ENCODE measurements around the gene NIPA2.

Gene NIPA2

GRCh38 chr15:22877607-22878006 lies 39.1 kb downstream of the NIPA2 start:
- no peak for DNase-seq (ENCODE audit: low spot score)

- DNase-seq (ENCODE audit: low spot score) = no peak
Measured at GRCh38 chr15:22878103-22878502, 39.6 kb downstream of the NIPA2 start.

- no peak for DNase-seq (ENCODE audit: low spot score)
Measured at GRCh38 chr15:22880068-22880980, 41.9 kb downstream of the NIPA2 start.

DNA sequence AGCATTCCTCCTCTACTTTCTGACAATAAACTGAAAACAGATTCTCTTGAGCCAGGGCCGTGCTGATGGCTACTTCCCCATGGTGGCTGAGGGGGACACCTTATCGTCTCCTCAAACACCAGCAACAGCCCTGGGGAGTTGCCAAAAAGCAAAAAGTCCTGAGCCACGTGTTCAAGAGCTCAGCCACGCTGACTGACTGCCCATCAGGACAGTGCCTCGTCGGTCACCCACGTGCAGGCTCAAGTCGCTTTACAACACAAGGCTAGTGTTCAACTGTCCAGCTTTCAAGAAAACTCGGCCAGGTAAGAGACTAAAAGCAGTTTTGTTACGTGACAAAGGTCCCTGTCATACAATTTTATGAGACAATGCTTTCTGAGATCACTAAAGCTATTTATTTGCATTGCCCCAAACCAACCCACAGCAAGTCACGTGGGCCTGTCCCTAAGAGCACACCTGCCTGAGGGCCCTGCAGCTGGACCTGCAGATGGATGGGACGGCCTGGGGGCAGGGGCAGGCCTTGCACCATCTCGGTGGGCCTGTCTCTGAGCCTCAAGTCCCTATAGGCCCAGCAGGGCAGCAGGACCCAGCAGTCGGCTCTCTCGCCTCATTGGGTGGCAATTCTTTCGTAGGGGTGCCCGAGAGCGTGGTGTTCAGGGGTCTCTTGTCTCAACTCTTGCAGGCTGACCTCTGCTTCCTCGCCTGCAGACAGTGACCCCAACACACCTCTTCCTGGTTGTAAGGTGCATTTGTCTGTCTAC lies 42.7 kb downstream of the NIPA2 start:
- DNase-seq (ENCODE audit: low spot score) = no peak

DNA sequence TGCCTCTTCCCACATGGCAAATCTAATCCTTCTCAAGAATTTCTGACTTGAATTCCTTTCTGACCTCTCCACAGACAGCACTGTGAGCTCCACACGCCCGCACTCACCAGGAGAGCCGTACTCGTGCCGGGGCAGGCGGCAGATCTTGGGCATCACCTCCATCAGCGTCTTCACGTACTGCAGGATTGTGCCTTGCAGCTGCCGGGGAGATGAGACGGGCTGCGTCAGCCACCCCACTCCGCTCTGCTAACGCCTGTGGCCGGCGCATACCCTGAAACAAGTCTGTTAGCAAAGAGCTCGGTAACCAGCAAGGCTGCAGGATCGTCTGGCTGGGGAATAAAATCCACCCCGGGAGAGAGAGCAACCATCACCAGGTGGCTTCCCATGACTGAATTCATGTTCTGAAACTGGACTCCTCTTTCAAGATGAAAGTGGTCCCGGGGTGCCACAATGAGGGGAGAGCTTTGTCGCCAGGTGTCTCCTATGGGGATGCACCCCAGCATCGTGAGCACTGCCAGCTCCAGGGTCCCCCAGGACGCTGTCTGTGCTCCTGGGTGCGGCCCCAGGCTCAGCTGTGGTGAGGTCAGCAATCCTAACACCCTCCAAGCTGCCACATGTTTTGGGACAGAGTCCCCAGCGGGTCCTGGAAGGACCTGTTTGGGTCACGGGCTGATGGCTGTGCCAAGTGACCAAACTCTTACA lies 43.4 kb downstream of the NIPA2 start:
- no peak for DNase-seq (ENCODE audit: low spot score)

GRCh38 chr15:22883196-22883595 lies 44.7 kb downstream of the NIPA2 start:
- DNase-seq (ENCODE audit: low spot score) = no peak

- no peak for DNase-seq (ENCODE audit: low spot score)
Measured at GRCh38 chr15:22884344-22884743, 45.9 kb downstream of the NIPA2 start.

- no peak for DNase-seq (ENCODE audit: low spot score)
Measured at GRCh38 chr15:22885120-22885519, 46.7 kb downstream of the NIPA2 start.

GRCh38 chr15:22887157-22887951 lies 48.9 kb downstream of the NIPA2 start:
- peak; percentile 80 for DNase-seq (ENCODE audit: low spot score)

DNA sequence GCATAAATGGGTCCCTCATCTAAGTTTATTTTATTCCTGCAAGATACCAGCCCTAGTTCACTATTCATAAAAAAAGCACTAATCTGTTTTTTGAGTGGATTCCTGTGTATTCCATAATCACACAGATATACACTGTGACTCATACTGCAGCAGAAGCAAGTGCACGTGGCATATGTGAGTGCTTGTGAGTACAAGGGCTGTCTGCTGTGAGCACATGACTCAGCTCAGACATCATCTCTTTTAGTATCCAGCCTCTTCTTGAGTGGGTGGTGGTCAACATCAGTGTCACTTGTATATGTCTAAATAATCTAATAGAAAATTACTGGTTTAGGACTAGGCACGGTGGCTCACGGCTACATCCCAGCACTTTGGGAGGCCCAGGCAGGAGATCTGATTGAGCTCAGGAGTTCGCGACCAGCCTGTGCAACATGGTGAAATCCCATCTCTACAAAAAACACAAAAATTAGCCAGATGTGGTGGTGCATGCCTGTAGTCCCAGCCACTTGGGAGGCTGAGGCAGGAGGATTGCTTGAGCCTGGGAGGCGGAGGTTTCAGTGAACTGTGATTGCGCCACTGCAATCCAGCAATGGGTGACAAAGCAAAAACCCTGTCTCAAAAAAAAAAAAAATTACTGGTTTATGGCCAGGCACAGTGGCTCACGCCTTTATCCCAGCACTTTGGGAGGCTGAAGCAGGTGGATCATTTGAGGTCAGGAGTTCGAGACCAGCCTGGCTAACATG lies 49.8 kb downstream of the NIPA2 start:
- peak; percentile 95 for DNase-seq (ENCODE audit: low spot score)

- DNase-seq (ENCODE audit: low spot score) = no peak
Measured at GRCh38 chr15:22889146-22889818, 50.8 kb downstream of the NIPA2 start.

DNA sequence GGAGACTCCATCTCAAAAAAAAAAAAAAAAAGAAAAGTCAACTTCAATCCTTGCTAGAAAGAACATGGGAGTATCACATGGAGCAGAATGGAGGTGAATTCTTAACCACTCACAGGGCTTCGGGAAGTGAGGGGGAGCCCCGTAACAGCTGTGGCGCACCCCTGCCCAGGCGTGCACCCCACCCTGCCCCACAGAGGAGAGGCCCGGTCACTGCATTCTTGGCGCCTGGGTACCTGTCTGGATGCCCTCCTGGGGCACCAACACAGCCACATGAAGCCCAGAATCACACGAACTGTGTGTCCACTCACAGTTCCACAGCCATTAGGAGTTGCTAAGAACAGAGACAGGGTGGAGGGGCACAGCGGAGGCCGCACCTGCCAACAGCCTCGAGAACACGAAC lies 51.8 kb downstream of the NIPA2 start:
- DNase-seq (ENCODE audit: low spot score) = no peak

DNA sequence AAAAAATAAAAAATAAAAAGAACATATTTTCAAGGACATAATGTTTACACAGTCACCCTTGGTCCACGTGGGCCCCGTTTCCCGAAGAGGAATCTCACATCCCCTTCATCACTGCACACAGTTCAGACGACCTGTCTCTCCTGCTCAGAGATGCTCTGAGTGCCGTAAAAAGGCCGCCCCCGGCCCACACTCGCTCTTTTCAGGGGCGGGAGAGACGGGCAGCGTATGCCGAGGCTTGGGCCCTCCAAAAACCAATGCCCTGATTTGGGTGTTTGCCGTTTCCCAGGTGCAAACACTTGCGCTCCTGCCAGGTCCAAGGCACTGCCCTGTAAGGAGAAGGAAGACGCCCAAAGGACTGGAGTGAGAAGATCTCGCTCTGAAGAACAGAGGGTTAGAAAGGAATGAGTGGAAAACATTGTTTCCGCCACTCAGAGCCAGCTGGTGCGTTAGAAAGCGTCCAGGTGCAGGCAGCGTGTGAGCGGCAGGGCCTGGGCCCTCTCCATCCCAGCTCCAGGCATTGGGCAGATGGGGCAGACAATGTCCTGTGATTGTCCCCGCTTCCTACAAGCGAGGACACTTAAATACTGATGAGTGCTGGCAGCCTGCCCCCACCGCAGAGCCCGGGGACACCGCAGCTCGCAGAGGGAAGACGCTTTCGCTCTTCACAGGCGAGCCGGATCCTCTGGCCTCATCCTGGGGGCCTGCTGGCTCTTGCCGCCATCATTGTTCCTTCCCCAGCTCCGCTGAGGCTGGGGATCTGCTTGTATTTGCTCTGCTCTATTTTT lies 53.2 kb downstream of the NIPA2 start:
- no peak for DNase-seq (ENCODE audit: low spot score)

DNA sequence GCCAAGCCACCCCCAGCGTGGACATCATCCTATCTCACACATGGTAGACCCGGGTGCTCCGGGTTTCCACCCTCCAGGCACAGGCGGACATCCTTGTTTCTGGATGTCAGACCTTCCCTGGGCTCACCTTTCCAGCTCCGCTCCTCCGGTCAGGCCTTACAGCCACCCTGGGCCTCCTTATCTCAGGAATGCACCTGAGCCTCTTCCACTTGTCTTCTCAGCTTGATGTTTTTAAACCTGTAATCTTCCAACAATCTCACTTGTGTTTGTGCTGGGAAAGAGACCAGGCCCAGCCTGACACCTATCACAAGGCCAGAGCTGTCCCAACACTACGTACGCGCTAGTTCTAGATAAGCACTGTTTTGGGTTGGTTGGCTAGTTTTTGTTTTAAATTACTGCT lies 53.9 kb downstream of the NIPA2 start:
- DNase-seq (ENCODE audit: low spot score) = no peak

DNA sequence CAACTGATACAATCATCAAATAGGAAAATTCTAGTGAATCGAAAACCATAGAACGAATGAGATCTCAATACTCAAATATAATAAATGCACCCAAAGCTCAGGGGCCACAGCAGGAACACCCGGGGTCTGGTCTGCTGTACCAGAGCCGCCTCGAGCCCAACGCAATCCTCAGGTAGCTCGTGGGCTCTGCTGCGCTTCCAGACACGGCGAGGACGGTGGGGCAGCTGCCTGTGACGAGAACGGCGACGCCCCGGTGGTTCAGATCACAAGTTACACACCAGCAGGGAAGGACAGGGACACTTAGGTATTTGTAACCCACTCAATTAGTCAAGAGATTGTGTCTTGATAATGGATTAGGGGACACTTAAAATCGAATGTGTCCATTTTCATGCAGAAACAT lies 54.6 kb downstream of the NIPA2 start:
- DNase-seq (ENCODE audit: low spot score) = no peak

DNA sequence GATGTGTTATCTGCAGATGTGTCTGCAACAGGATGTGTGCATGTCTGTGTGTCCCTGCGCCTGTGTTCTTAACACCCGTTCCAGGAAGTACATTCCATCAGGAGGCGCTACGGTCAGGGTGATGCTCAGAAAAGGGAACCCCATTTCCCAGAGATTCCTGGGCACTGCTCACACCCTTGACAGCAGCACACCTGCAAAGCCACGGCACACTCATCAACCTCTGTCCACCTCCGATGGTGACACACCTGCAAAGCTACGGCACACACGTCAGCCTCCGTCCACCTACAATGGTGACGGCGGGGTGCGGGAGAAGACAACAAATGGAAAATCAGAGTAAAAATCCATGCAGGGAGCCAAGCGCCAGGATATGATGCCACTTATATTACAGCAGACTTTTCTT lies 55.4 kb downstream of the NIPA2 start:
- no peak for DNase-seq (ENCODE audit: low spot score)

- DNase-seq (ENCODE audit: low spot score) = peak; percentile 38
Measured at GRCh38 chr15:22895465-22896190, 57.2 kb downstream of the NIPA2 start.

DNA sequence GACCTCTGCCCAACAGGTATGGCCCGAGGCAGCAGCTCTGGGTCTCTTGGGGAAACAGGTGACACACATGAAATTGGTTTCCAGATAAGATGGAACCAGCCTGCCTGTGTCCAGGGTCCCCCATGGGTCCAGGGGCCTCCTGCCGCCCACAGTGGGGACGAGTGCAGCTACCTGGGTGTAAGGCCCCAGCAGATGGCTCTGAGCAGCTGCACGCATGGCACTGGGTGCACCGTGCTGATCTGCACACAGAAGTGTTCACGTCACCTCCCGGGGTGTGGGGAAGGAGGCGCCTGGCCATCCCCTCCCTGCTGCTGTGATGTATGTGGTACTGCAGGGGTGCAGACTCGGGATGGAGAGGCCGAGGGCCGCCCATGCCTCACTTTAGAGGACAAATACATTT lies 63.6 kb downstream of the NIPA2 start:
- DNase-seq (ENCODE audit: low spot score) = no peak

DNA sequence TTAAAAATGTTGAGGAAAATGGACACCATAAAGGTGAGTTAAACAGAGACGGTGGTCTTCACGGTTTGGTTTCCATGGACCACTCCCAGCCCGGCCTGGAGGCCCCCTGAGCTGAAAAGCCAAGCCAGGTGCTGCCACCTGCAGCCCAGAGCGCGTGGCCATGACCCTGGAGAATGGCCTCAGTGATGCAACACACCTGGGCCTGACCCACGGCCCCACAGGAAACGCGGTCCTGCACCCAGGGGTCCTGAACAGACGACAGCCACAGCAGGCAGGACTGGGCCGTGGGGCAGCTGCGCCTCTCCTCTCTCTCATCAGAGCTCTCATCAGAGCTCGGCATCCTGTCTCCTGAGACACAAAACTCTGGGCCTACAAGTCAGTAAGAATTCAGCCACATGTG lies 64.1 kb downstream of the NIPA2 start:
- no peak for DNase-seq (ENCODE audit: low spot score)

Measured in AG08396 (cell line).